Liver (tissue), 3 donors: ENCODE data around the gene SERPIND1.

Experiments used
- RXRA ChIP-seq, 2 donors: IDR thresholded peaks; 2 replicates each; pipeline ENCODE4 v1.6.1; 2017 to 2018; ENCODE audit warnings: antibody characterized with exemption in 2 of 2, mild to moderate bottlenecking in 1 of 2
- TF ChIP-seq, protein P1 (sequence below): fragments of 150-350 bp; IDR thresholded peaks from 2 replicates; pipeline ENCODE4 v1.5.1; 2017; ENCODE audit warnings: improper control_type of control experiment, low read depth, low read length; ENCODE audit not compliant: missing input control
- donor health status: healthy.
- donor health status: healthy.

- TF ChIP-seq, protein P1, sequence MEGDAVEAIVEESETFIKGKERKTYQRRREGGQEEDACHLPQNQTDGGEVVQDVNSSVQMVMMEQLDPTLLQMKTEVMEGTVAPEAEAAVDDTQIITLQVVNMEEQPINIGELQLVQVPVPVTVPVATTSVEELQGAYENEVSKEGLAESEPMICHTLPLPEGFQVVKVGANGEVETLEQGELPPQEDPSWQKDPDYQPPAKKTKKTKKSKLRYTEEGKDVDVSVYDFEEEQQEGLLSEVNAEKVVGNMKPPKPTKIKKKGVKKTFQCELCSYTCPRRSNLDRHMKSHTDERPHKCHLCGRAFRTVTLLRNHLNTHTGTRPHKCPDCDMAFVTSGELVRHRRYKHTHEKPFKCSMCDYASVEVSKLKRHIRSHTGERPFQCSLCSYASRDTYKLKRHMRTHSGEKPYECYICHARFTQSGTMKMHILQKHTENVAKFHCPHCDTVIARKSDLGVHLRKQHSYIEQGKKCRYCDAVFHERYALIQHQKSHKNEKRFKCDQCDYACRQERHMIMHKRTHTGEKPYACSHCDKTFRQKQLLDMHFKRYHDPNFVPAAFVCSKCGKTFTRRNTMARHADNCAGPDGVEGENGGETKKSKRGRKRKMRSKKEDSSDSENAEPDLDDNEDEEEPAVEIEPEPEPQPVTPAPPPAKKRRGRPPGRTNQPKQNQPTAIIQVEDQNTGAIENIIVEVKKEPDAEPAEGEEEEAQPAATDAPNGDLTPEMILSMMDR: no peak
- TF ChIP-seq RXRA (IDR thresholded peaks at IDR 0.05): no peak
Measured at GRCh38 chr22:20758688-20759087, 15.2 kb upstream of the SERPIND1 start.
